Activated T-helper 1 cell treated with Interleukin-2 at 50 U/mL for 16 hours (primary cell): ENCODE data around the gene ZNF521.

Source experiments
- DNase-seq: peaks from one replicate; pipeline ENCODE4 v3.0.0-alpha.2; 2020; ENCODE audit warnings: low read depth

Gene ZNF521

DNA sequence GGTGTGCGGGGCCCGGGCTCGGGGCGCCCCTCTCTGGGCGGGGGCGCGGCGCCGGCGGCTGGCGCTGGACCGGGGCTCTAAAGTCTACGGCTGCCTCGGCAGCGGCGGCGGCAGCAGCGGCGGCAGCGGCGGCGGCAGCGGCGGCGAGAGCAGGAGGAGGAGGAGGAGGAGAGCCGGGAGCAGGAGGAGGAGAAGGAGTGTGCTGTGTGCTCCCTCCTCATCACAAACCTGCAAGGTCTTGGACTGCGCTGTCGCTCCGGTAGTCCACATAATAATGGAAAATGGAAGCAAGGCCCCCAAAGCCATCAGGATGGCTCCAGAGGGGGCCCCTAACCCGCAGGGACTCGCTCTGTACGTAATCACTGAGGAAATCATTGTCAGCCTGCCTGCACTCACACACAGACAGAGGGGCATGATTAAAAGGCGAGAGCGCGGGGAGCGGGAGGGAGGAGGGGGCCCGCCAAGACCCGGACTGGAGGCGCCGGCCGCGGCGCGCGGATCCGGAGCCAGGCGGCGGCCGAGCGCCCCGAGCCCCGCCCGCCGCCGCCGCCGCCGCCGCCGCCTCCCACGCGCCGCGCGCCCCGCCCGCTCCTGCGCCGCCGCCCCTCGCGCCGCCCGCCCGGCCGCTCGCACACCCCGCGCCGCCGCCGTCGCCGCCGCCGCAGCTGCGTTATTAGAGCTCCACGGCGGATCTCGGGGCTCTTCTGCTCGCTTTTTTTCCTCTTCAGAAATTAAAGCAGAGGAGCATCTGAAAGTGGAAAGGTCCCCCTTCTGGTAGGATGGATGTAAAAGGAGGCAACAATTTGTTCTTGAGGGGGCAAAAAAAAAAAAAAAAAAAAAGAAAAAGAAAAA, at the start of gene ZNF521:
TSS of gene ZNF521 (minus strand) at position 390 of the 852 bp plus-strand sequence. CDS start 1,220 bp downstream, outside the sequence.
- no peak for DNase-seq

DNA sequence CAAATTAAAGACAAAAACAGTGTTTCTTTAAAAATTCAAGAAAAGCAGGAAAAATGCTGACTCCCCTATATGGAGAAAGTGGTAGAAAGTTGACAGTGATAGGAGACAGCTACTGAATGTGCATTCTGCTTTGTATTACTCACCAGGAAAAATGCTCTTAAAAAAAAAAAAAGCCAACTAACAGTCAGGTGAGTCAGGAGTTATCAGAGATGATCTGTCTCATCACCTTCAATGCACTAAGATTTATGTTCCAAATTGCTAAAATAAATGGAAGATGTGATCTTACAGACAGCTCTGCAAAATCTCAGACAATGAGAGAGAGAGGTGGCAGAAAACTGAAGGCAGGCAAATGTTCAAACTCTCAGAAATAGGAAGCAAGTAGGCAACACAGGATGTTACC, 47.6 kb upstream of the ZNF521 start:
- DNase-seq = no peak

GRCh38 chr18:25392192-25392591, 40.2 kb upstream of the ZNF521 start:
- DNase-seq = no peak

- DNase-seq = no peak
These were observed 21.6 kb upstream of the ZNF521 start for GRCh38 chr18:25373432-25374179.

GRCh38 chr18:25370391-25370790, 18.4 kb upstream of the ZNF521 start:
- no peak for DNase-seq

DNA sequence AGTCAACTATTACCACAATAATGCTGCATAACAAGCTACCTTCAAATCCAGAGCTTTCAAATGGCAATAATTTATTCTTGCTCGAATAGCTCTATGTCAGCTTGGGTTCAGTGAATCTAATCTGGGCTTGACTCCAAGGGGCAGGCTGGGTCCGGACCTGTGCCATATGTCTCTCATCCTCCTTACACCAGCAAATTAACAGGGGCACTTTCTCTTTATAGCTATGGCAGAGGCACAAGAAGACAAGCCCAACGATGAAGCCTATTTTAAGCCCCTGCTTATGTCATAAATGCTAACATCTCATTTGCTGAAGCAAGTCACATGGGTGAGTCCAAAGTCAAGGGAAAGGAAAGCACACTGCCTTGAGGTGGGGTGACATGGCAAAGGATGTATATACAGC, 13.3 kb upstream of the ZNF521 start:
- DNase-seq = no peak

DNA sequence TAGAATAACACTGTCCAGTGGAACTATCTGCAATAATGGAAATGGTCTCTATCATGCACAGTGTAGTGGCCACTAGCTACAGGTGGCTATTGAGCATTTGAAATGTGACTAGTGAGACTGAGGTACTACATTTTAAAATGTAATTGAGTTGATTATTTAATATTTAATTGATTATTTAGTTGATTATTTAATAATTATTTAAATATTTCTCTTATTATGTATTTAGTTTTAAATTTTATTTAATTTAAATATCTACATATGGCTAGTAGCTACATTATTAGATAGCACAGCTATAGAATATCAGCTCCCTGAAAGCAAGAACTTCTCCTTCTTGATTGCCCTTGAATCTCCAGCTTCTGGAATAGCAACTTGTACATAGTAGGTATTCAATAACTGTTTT, 12.8 kb upstream of the ZNF521 start:
- no peak for DNase-seq

DNA sequence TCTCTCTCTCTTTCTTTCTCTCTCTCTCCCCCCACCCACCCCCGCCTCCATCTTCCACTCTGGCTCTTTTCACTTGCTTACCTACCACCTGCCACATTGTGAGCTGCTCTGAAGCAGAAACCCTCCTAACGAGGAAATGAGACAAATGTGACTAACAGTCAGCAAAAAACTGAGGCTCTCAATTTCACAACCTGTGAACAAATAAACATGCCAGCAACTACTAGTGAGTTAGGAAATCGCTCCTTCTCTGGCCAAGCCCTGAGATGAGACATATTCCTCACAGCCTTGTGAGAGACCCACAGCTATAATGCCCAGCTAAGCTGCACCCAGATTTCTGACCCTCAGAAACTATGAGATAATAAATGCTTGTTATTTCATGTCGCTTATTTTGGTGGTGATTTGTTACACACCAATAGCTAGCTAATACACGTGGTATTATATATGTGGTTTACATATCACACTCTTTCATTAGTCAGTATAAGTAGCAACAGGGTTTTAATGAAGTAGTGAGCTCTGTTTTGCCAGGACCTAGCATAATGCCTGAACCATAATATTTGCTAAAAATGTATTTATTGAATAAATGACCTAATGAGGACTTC, 8.4 kb upstream of the ZNF521 start:
- DNase-seq = no peak

GRCh38 chr18:25353080-25353479, 1.1 kb upstream of the ZNF521 start:
- no peak for DNase-seq

DNA sequence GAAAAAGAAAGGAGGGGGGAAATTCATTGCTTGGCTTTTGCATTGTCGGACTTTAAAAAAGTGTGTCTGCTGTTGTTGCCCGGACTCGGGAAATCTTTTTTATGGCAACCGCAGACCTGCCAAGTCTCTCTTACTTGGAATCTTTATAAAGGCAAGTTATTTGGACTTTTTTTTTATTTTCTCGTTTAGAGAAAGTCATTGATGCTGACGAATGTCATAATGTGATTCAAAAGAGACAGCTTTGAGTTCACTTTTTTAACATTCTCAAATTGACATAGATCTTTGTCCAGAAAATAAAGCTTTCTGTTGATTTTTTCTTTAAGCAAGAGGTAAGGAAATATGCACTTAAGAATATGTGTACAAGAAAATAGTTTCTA, 651 bp upstream of the ZNF521 start:
- DNase-seq = no peak

GRCh38 chr18:25351280-25351775, 638 bp downstream of the ZNF521 start:
- no peak for DNase-seq

GRCh38 chr18:25350489-25351251, 1.3 kb downstream of the ZNF521 start:
- DNase-seq = no peak

DNA sequence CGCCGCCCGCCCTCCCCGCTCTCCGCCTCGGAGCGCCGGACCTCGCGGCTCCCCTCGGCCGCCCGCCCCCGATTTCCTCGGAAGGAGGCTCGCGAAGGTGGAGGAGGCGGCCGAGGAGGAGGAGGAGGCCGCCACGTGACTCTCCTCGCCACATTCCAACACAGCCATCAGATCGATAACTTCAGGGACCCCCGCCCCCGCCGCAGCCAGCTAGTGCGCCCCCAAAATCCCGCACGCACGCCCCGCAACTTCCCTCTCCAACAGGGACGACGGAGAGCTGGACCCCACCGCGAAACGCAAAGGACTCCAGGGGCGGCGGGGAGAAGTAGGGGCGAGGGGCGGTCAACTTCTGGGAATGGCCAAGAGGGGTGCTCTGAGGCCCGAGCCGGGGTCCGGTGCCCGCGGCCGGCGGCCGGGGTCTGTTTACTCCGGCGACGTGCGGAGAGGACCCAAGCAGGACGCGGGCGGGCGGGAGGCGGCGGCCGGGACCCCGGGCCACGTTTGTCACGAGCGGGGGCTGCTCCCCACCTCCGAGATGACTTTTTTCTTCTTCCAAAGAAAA, 2.0 kb downstream of the ZNF521 start:
- DNase-seq = no peak

- DNase-seq = no peak
These were observed 2.6 kb downstream of the ZNF521 start for GRCh38 chr18:25349131-25349925.

DNA sequence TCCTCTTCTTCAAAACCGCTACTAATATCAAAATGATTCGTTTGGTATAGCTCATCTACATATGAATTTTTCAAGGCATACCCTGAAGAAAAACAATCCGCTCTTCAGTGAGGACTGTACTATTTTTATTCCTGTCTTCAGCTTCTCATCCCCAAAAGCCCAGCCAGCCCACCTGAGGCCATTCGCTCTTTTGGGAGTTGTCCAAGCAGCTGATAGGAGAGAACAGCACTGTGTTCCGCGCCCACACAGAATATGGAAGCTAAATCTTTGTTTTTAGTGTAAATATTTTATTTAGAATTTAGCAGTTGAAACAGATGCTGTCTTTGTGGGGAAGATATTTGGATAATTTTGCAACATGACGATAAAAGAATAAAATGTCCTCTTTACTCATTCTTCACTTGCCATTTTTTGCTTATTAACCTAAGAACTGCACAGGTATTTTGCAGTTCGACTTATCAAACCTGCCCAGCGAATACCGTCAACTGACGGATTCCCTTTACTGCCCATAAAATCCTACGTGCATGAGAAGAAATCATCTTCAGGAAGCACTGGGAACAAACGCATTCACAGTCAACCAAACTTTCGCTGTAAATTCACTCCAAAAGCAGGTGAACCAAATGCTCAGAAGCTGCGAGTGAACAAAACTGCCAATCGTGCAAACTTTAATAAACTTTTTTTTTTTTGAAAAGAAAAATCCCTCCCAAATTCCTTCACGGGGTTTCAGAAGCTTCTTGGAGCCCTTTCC, 3.4 kb downstream of the ZNF521 start:
- no peak for DNase-seq

DNA sequence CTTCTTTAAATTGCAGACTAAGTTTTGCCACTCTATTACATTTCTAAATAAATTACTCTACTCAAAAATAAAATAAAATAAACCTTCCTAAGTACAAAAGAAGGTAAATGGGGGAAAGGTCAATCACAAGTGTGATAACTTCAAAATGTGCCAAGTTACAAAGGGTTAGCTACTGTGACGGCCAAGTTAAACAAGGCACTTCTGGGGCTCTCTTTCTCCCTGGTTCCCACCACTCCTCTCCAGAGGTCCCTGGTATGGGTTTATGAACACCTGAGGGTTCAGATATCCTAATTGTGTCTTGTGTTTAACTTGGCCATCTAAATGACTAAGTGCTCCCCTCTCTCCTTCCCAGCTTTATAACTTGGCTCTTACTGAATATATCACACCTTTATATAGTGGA, 5.4 kb downstream of the ZNF521 start:
- no peak for DNase-seq

GRCh38 chr18:25345081-25345866, 6.7 kb downstream of the ZNF521 start:
- DNase-seq = no peak

DNA sequence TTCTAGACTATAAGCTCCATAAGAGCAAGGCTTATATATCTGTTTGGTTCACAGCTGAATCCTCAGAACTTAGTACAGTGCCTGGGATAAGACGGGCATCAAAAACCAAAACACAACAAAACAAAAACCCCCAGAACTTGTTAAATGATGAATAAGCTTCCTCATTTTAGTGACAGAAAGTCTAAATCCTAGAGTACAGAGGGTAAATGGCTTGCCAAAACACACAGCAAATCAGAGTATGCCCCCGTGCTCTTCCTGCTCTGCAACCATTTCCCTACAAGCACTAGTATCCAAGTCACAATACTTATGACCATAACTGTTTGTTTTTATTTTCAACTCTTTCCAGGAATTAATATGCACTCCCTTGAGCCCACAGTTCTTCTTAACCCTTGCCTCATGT, 10.1 kb downstream of the ZNF521 start:
- DNase-seq = no peak

GRCh38 chr18:25340762-25341161, 11.2 kb downstream of the ZNF521 start:
- no peak for DNase-seq
